NT2/D1 (cell line): ENCODE measurements around the gene TDRD3.

Source experiments
- SUZ12 ChIP-seq: IDR thresholded peaks from 2 replicates; pipeline ENCODE4 v1.6.1; 2011; ENCODE audit not compliant: insufficient read length, insufficient read depth; ENCODE audit errors: extremely low read depth
- YY1 ChIP-seq: IDR thresholded peaks from 2 replicates; pipeline ENCODE4 v1.6.1; 2011; ENCODE audit not compliant: insufficient read length, insufficient read depth
- ZNF274 ChIP-seq: IDR thresholded peaks from 2 replicates; pipeline ENCODE4 v1.6.1; 2011; ENCODE audit warnings: mild to moderate bottlenecking, low read depth, low read length

DNA sequence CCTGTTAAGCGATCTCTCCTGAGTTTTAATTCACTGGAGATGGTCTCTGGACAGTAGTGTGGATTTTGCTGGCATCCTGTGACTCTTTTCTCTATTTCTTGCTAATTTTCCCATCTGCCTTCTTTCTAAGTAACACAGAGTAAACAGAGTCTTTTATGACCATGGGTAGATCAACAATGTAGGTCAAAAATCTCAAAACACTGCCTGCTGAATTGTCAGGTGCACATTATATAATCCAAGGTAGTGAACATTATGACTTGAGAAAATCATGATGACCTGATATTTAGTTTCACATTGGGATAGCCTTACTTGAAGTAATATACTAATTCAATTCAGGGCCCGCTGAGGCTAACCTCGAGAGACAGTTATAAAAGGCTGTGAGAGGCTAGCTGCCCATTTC lies 180.7 kb downstream of the TDRD3 start:
- TF ChIP-seq ZNF274 (no peak), SUZ12 (no peak), YY1 (no peak)
